Stimulated activated CD8-positive, alpha-beta memory T cell treated with anti-CD3 and anti-CD28 coated beads, Interleukin-7, amount 100 ng/mL, for 1 hour (primary cell): Measurements from ENCODE around the gene RAB8B.

Experiments
- DNase-seq, 2 donors: peaks; one replicate each; pipeline ENCODE4 v3.0.0-alpha.2; 2020; ENCODE audit warnings: low read depth in 2 of 2

Gene RAB8B

DNA sequence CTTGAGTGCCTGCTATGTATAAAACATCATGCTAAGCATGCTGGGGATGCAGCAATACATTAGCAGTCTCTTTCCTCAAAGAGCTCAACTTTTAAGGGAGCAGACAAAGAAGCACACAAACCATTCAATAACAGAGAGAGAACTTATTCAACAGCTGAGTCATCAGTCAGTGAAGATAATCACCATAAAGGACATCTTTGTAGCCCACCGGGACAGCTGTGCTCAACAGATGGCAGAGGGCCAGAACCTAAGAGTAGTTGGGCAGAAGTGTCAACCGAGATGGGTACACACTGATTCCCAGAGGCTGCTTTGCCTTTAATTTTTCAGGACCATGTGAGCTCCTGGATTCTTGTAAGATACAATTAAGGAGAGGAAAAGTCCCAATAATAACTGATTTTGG, 4.2 kb upstream of the RAB8B start:
- DNase-seq = no peak

DNA sequence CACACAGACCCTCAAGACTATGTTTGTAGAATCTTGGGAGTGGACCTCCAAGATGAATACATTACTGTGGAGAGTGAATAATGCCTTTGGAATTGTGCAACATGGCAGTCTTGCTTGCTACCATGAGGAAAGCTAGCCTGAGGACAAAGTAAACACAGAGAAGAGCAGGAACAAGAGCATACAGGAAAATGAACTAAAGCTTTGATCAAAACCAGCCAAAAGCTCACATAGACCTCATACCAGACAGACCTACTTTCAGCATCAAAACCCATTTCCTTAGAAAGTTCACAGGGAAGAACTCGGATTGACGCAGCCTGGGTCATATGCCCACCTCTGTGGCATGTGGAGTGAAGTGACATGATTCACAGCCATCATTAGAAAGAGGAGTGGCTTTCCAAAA, 3.3 kb upstream of the RAB8B start:
- no peak for DNase-seq

DNA sequence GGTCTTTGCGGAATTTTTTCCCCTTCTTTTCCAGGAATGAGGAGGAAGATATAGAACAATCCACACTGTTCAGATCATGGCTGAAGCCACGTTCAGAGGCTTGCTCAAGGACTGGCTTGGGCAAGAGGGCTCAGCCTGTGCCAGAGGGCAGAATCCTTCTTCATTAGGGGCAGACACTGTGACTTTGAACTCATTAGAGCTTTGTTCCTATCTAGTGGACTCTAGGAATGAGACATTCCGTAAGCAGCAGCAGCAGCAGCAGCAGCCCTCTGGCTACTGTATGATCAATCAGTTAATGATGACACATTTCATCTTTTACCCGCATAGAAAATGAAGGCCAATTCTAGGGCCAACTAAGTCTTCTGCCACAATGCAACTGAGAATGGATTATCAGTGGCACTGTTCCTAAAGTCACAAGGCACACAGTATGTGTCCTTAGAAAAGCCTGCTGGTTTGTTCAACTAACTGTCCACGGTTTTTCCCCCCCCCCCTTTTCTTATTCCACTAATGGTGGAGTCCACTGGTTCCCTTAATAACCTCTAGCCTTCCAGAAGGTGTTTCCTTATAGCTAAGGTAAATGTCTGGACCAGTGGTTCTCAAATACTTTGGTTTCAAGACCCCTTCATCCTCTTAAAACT, 1.7 kb upstream of the RAB8B start:
- no peak for DNase-seq

DNA sequence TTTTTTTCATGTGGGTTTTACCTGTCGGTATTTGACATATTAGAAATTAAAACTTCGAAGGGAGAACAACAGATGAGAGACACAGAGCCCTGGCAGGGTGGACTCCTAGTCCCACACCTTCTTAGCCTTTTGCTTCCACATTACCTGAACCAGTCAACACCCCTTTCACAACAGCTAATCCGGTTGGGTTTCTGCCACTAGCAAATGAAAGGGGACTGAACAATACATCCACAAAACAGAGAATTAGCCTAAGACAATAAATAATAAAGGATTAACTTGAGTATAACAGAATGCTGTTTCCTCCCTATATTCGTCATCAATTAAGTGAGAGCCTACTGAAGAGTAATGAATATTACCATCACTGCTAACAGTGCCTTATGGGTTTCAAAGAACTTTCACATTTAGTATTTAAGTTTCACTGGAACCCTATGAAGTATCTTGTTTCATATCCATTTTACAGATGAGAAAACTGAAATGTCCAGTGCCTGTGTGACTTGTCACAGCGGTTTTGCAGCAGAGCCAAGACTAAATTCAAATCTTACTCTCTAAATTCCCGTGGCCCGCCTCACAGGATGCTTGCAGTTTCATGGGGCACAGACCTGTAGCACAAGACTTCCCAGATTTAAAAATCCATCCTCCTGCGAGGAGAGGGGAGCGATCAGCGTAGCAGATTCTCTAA, 1.0 kb upstream of the RAB8B start:
- no peak for DNase-seq

DNA sequence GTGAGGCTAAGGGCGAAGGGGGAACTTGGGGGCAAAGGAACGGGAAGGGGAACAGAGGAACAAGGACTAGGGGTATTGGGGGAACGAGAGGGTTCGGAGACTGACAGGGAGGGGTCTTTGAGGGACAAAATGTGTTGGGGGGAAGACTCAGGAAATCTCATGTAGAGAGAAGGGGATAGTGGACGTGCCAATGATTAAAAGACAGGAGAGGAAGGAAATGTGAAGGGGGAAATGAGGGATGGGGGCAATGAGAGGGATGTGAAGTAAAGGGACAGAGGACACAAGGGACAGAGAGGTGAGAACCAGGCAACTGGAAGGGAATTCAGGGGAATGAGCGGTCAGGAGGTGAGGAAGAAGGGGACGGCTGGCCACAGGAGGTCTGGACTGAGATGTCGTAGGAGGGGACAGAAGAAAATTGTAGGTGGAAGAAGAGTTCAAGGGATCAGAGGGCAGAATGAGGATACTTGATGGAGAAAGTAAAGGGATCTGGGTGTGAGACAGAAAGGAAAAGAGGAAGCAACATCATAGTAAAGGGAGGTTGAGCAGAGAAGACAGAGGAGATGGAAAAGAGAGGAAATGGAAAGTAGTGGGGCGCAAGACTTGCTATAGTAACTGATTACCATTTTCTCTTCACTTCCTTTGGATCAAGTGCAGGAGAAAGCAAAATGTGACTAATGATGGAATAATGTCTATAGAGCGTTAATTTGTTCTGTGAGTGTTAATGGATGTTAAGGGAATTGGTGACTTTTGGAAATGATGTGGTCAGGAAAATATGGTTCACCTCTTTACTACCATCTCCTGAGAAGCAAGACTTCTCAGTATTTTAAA, 749 bp downstream of the RAB8B start:
- DNase-seq = no peak

DNA sequence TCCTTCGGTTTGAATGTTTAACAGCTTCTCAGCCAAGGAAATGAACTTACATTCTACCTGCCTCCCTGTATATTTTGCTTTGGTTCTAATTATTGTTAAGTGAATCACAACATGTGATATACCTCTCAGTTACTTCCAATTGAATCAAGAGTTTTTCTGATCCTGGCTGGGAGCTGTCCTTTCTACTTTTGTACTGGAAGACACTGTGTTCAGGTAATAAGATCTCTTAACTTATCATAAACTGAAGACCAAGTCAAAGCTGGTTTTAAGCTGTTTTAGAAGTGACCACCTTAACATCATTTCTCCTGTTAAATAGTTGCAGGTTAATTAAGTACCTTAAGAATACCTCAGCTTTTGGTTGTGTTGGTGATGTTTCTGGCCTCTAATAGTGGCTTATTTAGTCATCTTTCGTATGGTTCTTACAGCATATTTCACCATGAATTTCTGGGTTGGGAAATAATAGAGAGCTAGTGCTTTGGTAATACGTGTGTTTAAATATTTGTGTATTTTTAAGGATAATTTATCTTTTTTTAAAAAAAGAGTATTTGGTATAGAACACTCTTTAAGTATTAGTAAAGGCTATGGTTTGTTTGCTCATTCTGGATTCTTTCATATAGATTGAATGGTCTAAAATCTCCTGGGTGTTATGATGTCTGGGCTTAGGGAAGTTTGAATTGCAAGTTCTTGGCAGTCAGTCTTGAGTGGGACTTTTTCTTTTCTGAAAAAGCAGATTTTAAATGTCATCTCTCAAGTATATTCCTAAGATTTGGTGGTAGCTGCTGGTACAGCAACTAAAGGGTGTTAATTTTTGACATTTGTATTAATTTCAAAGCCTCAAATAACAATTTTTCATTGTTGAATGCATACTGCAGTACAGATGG, 1.6 kb downstream of the RAB8B start:
- no peak for DNase-seq

DNA sequence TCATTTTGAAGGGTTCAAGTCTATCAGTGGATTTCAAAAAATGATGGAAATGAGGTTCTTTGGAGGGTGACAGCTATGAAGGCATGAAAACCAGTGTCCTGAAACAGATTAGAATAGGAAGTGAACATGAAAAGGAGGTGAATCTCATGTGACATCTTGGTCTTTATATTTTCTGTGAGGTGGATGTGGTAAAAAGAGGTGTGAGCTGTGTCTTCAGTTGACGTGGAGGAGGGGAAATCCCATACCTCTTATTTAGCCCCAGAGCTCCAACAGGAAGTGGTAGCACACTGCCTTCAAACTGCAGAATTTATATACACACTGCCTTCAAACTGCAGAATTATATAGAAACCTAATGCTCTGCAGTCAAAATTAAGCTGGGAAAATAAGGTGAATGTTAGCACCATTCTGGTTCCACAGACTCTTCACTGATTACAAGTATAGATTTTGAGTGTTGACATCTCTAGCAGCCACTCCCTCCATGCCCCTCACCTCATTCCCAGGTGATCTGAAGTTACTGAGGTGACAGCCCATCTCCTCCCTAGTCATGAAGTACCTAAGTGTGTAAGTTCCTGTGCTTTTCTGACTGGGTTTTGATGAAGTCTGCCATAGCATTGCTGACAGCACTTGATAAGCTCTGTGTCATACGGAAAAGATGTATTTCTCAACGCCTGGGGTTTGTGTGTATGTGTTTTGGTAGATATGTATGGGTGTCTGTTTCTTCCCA, 2.7 kb downstream of the RAB8B start:
- no peak for DNase-seq

DNA sequence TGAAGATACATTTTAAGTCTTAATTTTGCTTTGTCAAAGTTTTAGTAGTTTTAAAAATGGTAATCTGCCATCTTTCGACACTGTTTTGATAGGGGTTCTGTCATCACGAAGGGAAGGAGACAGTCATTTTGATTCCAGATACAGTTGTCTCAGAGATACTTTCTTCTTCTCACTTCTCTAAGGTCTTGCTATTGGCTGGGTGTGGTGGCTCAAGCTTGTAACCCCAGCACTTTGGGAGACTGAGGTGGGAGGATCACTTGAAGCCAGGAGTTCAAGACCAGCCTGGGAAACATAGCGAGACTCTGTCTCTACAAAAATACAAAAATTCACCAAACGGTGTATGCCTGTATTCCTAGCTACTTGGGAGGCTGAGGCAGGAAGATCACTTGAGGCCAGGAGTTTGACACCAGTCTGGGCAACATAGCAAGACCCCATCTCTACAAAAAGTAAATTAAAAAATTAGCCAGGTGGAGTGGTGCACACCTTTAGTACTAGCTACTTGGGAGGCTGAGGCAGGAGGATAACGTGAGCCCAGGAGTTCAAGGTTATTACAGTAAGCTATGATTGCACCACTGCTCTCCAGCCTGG, 3.3 kb downstream of the RAB8B start:
- no peak for DNase-seq

DNA sequence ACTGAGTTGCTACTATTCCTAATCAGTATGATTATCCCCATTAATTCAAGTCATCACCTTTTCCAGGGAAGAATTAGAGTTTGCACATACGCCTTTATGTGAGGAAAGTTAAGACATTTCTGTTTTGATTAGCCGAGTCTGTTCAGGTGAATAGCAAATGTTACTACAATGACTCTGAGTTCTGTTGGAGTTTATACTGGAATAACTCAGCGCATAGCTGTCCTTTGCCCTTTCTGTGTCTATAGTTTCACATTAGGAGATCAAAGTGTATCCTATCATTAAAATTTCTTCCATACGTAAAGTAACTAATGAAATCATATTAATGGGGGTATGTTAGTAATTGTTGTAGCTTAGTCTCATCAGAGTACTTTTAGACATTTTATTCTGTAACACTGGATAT, 4.9 kb downstream of the RAB8B start:
- DNase-seq = no peak

DNA sequence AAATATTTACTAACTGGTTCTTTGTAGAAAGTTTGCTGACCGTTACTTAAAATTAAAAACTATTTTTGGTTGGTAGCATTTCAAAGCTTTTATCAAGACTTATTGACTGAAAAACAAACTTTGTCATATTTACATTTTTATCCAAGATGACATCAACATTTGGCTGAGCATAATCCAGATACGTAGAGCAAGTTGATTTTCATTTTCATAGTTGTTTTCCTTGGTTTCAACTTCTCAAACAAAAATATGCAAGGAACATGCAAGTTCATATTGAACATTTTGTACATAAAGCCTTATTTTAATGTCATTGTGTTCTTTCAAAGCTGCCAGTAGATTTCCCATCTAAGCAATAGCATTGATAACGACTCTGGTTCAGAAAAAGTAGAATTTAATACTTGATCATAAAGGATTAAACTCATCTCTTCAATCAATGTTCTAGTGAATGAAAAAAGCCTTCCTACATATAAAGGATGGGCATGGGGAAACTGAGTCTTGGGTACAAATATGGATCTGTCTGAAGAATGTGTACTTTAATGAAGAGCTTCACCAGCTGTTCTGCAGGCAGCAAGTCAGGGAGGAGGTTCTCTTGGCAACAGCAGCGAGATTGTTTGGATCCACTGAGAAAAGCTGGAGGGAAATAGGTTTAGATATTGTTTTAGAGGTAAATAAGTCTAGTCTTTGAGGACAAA, 5.6 kb downstream of the RAB8B start:
- DNase-seq = no peak

DNA sequence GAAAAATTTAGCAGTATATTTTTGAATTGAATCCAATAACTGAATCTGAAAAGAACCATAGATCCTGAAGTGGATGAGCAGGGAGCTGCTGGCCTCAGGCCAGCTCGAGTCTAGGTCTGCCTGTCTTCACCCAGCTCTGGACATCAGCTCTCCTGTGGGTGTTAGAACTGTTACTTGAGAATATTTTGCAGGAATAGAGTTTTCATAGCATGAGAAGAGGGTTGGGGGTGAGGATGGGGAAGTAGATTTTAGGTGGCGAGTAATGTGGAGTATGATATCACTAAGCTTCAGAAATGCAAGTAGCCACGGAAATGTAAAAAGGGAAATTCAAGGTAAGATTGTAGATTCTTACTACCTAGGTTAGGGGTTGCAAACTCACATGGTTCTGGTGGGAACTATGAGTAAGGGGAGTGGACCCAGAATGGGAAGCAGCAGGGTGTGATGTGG, 6.2 kb downstream of the RAB8B start:
- DNase-seq = no peak

DNA sequence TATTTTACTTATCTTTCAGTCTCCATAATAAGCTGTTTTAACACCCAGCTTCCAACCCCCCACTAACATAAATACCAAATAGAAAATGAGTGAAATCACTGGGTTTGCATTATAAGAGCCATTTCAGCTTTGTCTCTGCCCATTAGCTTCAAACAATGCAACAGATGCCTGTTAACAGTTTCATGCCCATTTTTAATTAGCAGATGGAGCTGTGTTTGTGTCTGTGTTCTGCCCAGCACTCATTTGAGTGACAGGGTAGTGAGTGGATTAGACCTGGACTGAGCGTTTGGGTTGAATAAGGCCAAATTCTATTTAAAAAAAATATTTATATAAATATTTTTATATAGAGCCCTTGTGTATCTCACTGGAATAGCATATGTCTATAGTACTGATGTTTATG, 7.4 kb downstream of the RAB8B start:
- DNase-seq = no peak

DNA sequence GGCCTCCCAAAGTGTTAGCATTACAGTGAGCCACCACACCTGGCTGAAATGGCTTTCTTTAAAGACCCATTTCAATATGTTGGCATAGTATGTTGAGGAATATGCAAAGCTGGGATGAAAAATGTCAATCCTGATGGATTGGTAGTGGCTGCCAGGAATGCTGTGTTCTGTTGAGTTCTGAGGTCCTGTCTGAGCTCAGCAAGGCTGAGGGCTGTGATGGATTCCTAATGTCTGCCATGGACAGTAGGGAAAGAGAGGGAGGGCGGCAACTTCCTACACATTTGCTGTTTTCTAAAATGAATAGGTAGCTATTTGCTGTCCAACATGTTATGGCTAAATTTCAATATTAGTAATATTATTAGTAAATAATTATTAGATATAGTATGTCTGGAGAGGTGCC, 8.2 kb downstream of the RAB8B start:
- no peak for DNase-seq

DNA sequence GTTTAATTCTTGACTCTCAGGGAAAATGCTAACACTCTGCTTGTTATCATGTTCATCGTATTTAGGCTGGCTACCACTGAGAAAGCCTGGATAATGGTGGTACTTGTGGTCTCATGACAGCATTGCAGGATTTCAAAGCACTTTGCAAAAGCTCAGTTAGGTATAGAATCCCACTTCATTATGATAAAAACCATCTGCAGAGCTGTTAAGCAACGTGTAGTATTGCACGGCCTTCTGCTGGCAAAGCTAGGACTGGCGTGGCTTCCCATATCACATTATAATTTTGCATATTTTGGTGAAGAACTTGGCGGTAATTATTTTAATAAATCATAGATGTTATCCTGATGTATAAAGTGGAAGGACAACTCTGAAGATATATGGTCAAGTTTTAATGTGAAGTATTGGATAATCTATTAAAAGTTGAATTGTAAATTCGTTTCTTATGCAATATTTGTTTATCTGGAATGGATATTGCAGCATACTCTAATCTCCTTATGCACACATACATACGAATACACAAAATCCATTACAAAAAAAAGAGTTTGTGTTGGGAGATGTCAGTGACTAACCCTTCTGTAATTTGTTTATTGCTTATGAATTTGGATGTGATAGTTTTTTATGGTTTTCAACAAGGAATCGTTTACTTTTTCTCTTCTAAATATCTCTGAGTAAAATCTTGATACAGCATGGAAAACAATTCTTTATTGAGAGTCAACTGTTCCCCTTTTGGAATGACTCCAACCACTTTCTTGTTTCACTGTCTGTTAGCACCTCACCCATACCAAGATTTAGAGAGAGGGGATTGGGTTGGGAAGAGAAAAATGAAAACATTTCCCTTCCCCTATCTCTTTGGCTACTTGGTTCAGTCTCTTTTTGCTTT, 9.2 kb downstream of the RAB8B start:
- no peak for DNase-seq

DNA sequence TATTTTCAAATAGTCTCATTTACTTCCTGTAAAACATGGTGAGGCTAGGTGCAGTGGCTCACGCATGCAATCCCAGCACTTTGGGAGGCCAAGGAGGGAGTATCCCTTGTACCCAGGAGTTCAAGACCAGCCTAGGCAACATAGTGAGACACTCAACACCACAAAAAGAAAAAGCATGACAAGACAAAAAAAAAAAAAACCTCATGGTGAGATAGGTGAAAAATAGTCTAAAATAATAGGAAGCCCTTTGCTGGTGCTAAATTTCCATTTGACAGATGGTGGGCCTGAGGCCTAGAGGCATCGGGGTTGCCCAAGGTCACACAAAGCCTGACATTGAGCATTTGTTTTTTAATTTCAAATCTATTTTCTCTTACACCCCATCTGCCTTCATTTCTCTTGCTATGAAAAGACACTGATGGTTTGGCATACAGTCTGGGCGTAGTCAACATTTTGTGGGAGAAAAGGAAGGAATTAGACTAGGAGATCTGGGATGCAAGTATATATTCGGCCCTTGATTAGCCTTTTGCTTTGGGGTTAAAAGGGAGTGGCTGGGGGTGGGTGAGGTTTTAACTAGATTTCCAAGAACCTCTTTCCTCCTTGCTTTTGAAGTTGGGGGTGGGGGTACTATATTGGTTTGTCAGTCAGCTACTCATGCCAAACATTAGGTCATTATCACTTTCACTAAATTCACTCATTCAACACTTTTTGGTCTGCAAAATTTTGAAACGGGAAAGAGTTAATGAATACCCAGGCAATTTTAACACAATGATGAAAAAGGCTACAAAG, 11.3 kb downstream of the RAB8B start:
- DNase-seq = no peak

DNA sequence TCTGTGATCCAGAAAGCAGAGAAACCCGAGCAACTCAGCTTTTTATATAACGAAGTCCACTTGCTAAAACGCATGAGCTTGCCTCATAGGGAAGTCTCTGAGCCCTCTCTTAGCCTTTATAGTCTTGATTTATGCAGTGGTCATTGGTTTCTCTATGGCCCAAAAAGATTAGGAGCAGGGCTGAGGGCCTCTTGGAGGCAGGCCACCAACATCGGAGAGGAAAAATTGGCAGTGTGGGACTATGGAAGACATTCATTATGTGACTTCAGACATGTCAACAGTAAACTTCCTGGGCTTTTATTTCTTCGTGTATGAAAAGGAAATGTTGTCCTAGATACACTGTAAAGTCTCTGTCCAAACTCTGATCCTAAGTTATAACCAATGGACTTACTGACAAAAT, 13.5 kb downstream of the RAB8B start:
- no peak for DNase-seq

DNA sequence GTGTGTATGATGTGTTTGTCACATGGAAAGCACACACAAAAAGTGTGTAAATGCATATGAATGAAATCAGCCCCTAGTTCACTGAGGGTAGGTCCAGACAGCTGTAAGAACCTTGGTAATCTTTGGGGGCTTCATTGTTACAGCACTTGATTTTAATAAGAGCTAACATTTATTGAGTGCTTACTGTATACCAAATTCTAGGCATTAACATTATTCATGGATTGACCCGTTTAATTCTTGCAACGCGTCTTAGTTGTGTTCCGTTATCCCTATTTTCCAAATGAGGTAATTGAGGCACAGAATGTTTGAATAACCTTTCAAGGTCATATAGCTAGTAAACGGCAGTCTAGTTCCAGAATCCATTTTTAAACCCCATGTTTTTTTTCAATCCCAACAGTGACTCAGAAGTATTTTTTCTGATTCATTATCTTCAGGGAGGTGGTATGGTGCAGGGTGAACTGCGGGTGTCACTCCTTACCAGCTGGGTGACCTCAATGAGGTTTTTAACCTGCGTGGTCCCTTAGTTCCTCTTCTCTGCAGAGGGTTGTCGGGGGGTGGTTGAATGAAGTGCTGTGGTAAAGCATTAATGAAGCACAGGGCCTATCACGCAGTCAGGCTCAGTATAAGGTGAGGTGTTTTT, 14.2 kb downstream of the RAB8B start:
- peak in 1 of 2 donors; percentile 43 for DNase-seq

DNA sequence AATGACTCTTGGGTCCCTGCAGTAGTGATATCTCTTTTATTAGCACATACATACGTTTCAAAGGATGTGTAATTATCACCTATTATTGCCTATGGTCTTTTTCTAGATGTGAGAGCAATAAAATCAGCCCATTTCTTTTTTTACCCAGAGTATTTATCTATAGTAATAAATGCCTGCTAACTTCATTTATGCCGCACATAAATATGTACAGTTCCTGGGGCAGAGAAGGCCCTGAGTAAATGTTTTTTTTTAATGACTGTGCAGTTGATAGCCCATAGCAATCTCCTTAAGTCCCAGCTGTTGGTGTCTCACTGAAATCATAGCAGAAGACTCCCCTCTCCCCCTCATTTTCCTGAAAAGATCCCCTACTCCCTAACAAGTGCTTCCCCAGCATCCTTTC, 16.7 kb downstream of the RAB8B start:
- DNase-seq = no peak
